GM12878 (cell line): ENCODE data around the gene TBX5. TPM values are rescaled to one million over a fixed set of nuclear protein-coding genes. Genes with fewer than 3 reads are reported as not detected.

Source experiments
- ATAC-seq: fragments of 200-7000 bp; cut with Tn5 transposase; 3 replicates; pipeline ENCODE4 v1.9.1; 2020; ENCODE audit warnings: mild to moderate bottlenecking, moderate library complexity
- BruUV-seq: library from RNA; stranded (reverse); fragments of 400-500 nt; replicated peaks from 2 replicates; lab custom pipeline; 2021; lab: Mats Ljungman, UMichigan
- CTCF ChIA-PET: fragments of 300-600 bp; sonication (Branson Sonifier 250); formaldehyde crosslinking; extraction: SDS; loops from one replicate; lab custom pipeline; 2021; ENCODE audit warnings: inconsistent platforms; lab: Yijun Ruan, JAX
- POLR2A ChIA-PET: fragments of 350-600 bp; formaldehyde crosslinking; extraction: SDS; loops from one replicate; lab custom pipeline; 2021; ENCODE audit warnings: inconsistent platforms; lab: Charles Lee
- RAD21 ChIA-PET: fragments of 300-600 bp; sonication (Branson Sonifier 250); formaldehyde crosslinking; loops from one replicate; lab custom pipeline; 2023; ENCODE audit warnings: antibody characterized with exemption; ENCODE audit not compliant: unreplicated experiment; lab: Charles Lee
- SMC1A ChIA-PET: fragments of 300-600 bp; sonication (Branson Sonifier 250); formaldehyde crosslinking; loops from one replicate; lab custom pipeline; 2023; ENCODE audit not compliant: unreplicated experiment, uncharacterized antibody; lab: Charles Lee
- DNase-seq: peaks from one replicate; pipeline ENCODE4 v3.0.0-alpha.2; 2011; ENCODE audit warnings: low read depth, low spot score
- FAIRE-seq: peaks from 3 replicates; lab custom pipeline; 2011; peaks lifted over from hg19 to GRCh38; lab: Jason Lieb, UNC
- H2AFZ ChIP-seq: 2 replicates; pipeline ENCODE4 v1.6.0; 2011; ENCODE audit warnings: low read depth, low read length, control low read depth; ENCODE audit not compliant: control insufficient read depth
- H3K27ac ChIP-seq: 2 replicates; pipeline ENCODE4 v1.5.1; 2011; ENCODE audit warnings: control low read depth; ENCODE audit not compliant: control insufficient read depth, insufficient read depth
- H3K27me3 ChIP-seq, 2 experiments: replicated peaks in 1 of 2; 2 replicates each; pipeline versions ENCODE4 v1.6.0 to v1.6.1; 2011; ENCODE audit warnings: low read length in 1 of 2; ENCODE audit not compliant: control insufficient read depth in 2 of 2, insufficient read depth in 2 of 2
- H3K36me3 ChIP-seq, 2 experiments: 2 replicates each; pipeline ENCODE4 v1.5.1; 2011; ENCODE audit warnings: low read length in 1 of 2; ENCODE audit not compliant: control insufficient read depth in 2 of 2, insufficient read depth in 2 of 2
- H3K4me1 ChIP-seq: 2 replicates; pipeline ENCODE4 v1.6.1; 2011; ENCODE audit warnings: mild to moderate bottlenecking, low read length, moderate library complexity, mixed read lengths; ENCODE audit not compliant: control insufficient read depth, insufficient read depth
- H3K4me2 ChIP-seq: 2 replicates; pipeline ENCODE4 v1.6.0; 2011; ENCODE audit warnings: control low read depth; ENCODE audit not compliant: control insufficient read depth, insufficient read depth
- H3K4me3 ChIP-seq: fragments of 200-600 bp; sonication (generic); 2 replicates; pipeline ENCODE4 v1.5.1; 2016
- H3K79me2 ChIP-seq: 2 replicates; pipeline ENCODE4 v1.6.0; 2011; ENCODE audit warnings: low read length; ENCODE audit not compliant: control insufficient read depth, insufficient read depth
- H3K9ac ChIP-seq: 2 replicates; pipeline ENCODE4 v1.8.0; 2011; ENCODE audit warnings: low read length, control low read depth, mixed read lengths; ENCODE audit not compliant: control insufficient read depth, insufficient read depth
- H3K9me3 ChIP-seq: replicated peaks from 3 replicates; pipeline ENCODE4 v1.5.1; 2011; ENCODE audit warnings: mild to moderate bottlenecking, low read length; ENCODE audit not compliant: control insufficient read depth, insufficient read depth
- H4K20me1 ChIP-seq: 2 replicates; pipeline ENCODE4 v1.6.0; 2011; ENCODE audit not compliant: control insufficient read depth, insufficient read depth
- BHLHE40 ChIP-seq, 2 experiments: fragments of 450-650 bp in 1 of 2; IDR thresholded peaks; 2 replicates each; pipeline ENCODE4 v1.6.1; 2011 to 2017; ENCODE audit warnings: low read depth in 2 of 2, borderline replicate concordance in 1 of 2, improper control_type of control experiment in 1 of 2, low read length in 1 of 2, mild to moderate bottlenecking in 1 of 2
- NKRF ChIP-seq: fragments of 450-650 bp; conservative IDR thresholded peaks from 2 replicates; pipeline ENCODE4 v1.6.1; 2017; ENCODE audit warnings: mild to moderate bottlenecking, moderate library complexity
- POU2F2 ChIP-seq: IDR thresholded peaks from 3 replicates; pipeline ENCODE4 v1.6.1; 2011; ENCODE audit warnings: low read depth, mild to moderate bottlenecking, low read length, borderline replicate concordance
- RUNX3 ChIP-seq: IDR thresholded peaks from 2 replicates; pipeline ENCODE4 v1.6.1; 2012; ENCODE audit warnings: low read length, inconsistent platforms
- TCF12 ChIP-seq: IDR thresholded peaks from 2 replicates; pipeline ENCODE4 v1.6.1; 2011; ENCODE audit warnings: low read depth, mild to moderate bottlenecking, low read length
- USF1 ChIP-seq: IDR thresholded peaks from 2 replicates; pipeline ENCODE4 v1.6.1; 2011; ENCODE audit warnings: borderline replicate concordance, low read depth, mild to moderate bottlenecking, moderate library complexity, mixed read lengths, low read length; ENCODE audit not compliant: insufficient read depth; ENCODE audit errors: extremely low read length
- WGBS: methylation state at CpG from one replicate; pipeline ENCODE4 v1.1.6; 2016; ENCODE audit warnings: low lambda C conversion rate; ENCODE audit not compliant: insufficient replicate concordance, insufficient coverage; ENCODE audit errors: missing lambda C conversion rate; 5-methylcytosine and 5-hydroxymethylcytosine counted together
- in situ Hi-C: fragments of 300-500 bp; cut with MboI; formaldehyde crosslinking; loops from 9 replicates; pipeline ENCODE4 v1.14.3; 2018; ENCODE audit warnings: mixed read lengths
- intact Hi-C: fragments of 100-400 bp; cut with micrococcal nuclease; formaldehyde crosslinking; loops from one replicate; pipeline ENCODE4 v1.14.2; 2022; ENCODE audit not compliant: unreplicated experiment
- polyA plus RNA-seq, 11 experiments: library from polyadenylated mRNA; depleted of rRNA in 4 of 11; unstranded in 6 of 11; stranded (reverse) in 5 of 11; fragments of >200 nt; fragmentation: Nextera tagmentation in 4 of 11; fragmentation: Illumina TruSeq in 1 of 11; extraction: Ambion mirVana in 4 of 11; extraction: Trizol in 1 of 11; gene quantifications; 1 replicate in 1 of 11; 2 replicates in 10 of 11; pipeline versions ENCODE4 v1.2.1 to v1.2.3, GENCODE V29; 2011 to 2016; ENCODE audit warnings: inconsistent platforms in 2 of 11, missing spikeins in 2 of 11, low read depth in 1 of 11
- total RNA-seq, 4 experiments: library from RNA; depleted of rRNA in 3 of 4; stranded (reverse); fragments of >200 nt in 3 of 4; fragmentation: Illumina TruSeq in 1 of 4; extraction: Trizol in 1 of 4; gene quantifications; 2 replicates each; pipeline versions ENCODE4 v1.2.1 to v1.2.3, GENCODE V29; 2013 to 2021
- TF ChIP-seq, protein P1 (sequence below): fragments of 150-350 bp; IDR thresholded peaks from 2 replicates; pipeline ENCODE4 v1.6.1; 2016; ENCODE audit warnings: low read depth, low read length
- TF ChIP-seq, protein P2 (sequence below): IDR thresholded peaks from 2 replicates; pipeline ENCODE4 v1.6.1; 2011; ENCODE audit warnings: low read depth, mild to moderate bottlenecking, low read length, moderate library complexity, borderline replicate concordance; ENCODE audit errors: extremely low read depth
- TF ChIP-seq, protein P3 (sequence below): fragments of 450-650 bp; formaldehyde crosslinking; IDR thresholded peaks from 2 replicates; pipeline ENCODE4 v1.5.0; 2022; ENCODE audit warnings: mild to moderate bottlenecking, missing genetic modification characterization

TBX5 gene
- total and polyA plus RNA-seq, 10 of the 15 experiments (the other 5 are each of a cell fraction or from before 2014, with no cell fraction given) = 0.04 TPM; not detected in 9

DNA sequence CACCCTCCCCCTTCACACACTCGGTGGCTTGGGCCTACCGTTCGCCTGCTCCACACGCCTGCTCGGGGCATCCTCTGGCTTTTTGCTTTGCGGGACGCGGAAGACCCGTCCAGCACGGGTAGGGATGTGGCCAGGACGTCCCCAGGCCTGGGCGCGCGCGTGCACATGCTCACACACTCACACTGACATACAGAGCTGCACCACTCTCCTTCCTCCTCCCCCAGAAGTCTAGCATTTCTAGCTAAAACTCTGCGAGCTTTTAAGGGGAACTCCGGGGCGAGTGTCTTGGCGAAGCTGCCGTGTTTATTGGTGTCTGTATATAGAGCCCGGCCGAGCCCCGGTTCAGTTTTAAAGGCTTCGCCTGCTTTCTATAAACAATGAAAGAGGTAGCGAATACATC lies 5.0 kb downstream of the TBX5 start (continued):
- TF ChIP-seq, protein P1, sequence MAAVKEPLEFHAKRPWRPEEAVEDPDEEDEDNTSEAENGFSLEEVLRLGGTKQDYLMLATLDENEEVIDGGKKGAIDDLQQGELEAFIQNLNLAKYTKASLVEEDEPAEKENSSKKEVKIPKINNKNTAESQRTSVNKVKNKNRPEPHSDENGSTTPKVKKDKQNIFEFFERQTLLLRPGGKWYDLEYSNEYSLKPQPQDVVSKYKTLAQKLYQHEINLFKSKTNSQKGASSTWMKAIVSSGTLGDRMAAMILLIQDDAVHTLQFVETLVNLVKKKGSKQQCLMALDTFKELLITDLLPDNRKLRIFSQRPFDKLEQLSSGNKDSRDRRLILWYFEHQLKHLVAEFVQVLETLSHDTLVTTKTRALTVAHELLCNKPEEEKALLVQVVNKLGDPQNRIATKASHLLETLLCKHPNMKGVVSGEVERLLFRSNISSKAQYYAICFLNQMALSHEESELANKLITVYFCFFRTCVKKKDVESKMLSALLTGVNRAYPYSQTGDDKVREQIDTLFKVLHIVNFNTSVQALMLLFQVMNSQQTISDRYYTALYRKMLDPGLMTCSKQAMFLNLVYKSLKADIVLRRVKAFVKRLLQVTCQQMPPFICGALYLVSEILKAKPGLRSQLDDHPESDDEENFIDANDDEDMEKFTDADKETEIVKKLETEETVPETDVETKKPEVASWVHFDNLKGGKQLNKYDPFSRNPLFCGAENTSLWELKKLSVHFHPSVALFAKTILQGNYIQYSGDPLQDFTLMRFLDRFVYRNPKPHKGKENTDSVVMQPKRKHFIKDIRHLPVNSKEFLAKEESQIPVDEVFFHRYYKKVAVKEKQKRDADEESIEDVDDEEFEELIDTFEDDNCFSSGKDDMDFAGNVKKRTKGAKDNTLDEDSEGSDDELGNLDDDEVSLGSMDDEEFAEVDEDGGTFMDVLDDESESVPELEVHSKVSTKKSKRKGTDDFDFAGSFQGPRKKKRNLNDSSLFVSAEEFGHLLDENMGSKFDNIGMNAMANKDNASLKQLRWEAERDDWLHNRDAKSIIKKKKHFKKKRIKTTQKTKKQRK = no peak
- TF ChIP-seq TCF12 = no peak
- TF ChIP-seq, protein P2, sequence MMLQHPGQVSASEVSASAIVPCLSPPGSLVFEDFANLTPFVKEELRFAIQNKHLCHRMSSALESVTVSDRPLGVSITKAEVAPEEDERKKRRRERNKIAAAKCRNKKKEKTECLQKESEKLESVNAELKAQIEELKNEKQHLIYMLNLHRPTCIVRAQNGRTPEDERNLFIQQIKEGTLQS = no peak
- TF ChIP-seq, all 136 proteins: peak for 0

DNA sequence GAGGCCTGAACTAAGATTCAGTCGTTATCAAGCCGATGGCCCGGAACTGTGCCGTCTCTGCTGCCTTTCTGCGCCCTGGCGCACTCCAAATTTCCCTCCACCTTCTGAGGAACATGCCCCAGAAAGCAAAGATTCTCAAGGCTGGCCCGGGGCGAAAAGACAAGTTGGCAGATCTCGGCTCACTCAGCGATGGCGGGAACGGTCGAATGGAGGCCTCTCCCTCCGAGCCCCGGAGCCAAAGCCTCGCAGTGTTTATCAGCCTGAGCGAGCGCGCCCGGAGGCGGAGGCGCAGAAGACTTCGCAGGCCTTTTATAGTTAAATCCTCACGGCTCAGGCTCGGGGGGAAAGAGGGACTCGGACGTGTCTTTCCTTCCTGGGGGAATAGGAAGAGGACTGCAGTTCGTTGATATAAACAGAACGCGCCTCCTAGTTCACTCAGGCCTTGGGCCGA lies 5.6 kb downstream of the TBX5 start:
- intact Hi-C loops = no loop called here
- Histone ChIP-seq H3K9ac (no peak overlapping the region), H3K79me2 (no peaks in the 10 kb centered on the region), H3K4me2 (no peak overlapping the region), H3K4me1 (no peaks in the 10 kb centered on the region), H3K27me3 (peaks cover 14 to 40% of the 10 kb centered on the region in 2 experiments), H2AFZ (no peak overlapping the region), H4K20me1 (no peaks in the 10 kb centered on the region), H3K36me3 (no peaks in the 10 kb centered on the region), H3K27ac (no peak overlapping the region), H3K4me3 (no peak overlapping the region), H3K9me3 (no peaks in the 10 kb centered on the region)
- CTCF ChIA-PET = no interaction called here
- TF ChIP-seq NKRF = no peak
- TF ChIP-seq, protein P3, sequence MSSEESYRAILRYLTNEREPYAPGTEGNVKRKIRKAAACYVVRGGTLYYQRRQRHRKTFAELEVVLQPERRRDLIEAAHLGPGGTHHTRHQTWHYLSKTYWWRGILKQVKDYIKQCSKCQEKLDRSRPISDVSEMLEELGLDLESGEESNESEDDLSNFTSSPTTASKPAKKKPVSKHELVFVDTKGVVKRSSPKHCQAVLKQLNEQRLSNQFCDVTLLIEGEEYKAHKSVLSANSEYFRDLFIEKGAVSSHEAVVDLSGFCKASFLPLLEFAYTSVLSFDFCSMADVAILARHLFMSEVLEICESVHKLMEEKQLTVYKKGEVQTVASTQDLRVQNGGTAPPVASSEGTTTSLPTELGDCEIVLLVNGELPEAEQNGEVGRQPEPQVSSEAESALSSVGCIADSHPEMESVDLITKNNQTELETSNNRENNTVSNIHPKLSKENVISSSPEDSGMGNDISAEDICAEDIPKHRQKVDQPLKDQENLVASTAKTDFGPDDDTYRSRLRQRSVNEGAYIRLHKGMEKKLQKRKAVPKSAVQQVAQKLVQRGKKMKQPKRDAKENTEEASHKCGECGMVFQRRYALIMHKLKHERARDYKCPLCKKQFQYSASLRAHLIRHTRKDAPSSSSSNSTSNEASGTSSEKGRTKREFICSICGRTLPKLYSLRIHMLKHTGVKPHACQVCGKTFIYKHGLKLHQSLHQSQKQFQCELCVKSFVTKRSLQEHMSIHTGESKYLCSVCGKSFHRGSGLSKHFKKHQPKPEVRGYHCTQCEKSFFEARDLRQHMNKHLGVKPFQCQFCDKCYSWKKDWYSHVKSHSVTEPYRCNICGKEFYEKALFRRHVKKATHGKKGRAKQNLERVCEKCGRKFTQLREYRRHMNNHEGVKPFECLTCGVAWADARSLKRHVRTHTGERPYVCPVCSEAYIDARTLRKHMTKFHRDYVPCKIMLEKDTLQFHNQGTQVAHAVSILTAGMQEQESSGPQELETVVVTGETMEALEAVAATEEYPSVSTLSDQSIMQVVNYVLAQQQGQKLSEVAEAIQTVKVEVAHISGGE = no peak
- no peak for TF ChIP-seq POU2F2
- no peak for TF ChIP-seq BHLHE40 (IDR thresholded peaks at IDR 0.05; ENCODE audit: borderline replicate concordance in 1 of 2, low read depth in 2 of 2, low read length in 1 of 2)
- TF ChIP-seq RUNX3 = no peak
- no peak for TF ChIP-seq USF1
- no TSS peak for BruUV-seq
- DNase-seq (no peak), FAIRE-seq (no peak), ATAC-seq (no peak)
- in situ Hi-C loops = no loop called here
- RAD21 ChIA-PET = no interaction called here
- POLR2A ChIA-PET = no interaction called here
- SMC1A ChIA-PET = no interaction called here
- WGBS = 22% methylated on average over 31 of the region's 31 CpGs
